ENCODE data around the gene DEPDC1.

- no peak for TF ChIP-seq CTCF (conservative IDR thresholded peaks at IDR 0.05; ENCODE audit: low read length)
- TF ChIP-seq EZH2phosphoT487 (IDR thresholded peaks at IDR 0.05; ENCODE audit: borderline replicate concordance) = no peak
Measured at GRCh38 chr1:68460935-68461334, 35.9 kb downstream of the DEPDC1 start.

All from Loucy (cell line).